PC-9 (cell line): ENCODE results near the gene POLD2. TPM values are rescaled to one million over a fixed set of nuclear protein-coding genes. Genes with fewer than 3 reads are reported as not detected.

Experiments used
- BruUV-seq: library from RNA; stranded (reverse); fragments of 400-500 nt; replicated peaks from 2 replicates; lab custom pipeline; 2021; lab: Mats Ljungman, UMichigan
- CTCF ChIA-PET: fragments of 300-600 bp; sonication (Branson Sonifier 250); formaldehyde crosslinking; loops from one replicate; lab custom pipeline; 2022; ENCODE audit warnings: antibody characterized with exemption; lab: Charles Lee
- POLR2A ChIA-PET: fragments of 300-600 bp; sonication (Branson Sonifier 250); formaldehyde crosslinking; loops from one replicate; lab custom pipeline; 2022; ENCODE audit warnings: antibody characterized with exemption; ENCODE audit not compliant: unreplicated experiment; lab: Charles Lee
- DNase-seq, 2 experiments: peaks; one replicate each; pipeline versions ENCODE4 v3.0.0 to v3.0.0-alpha.2; 2015 to 2022; ENCODE audit warnings: mixed read lengths in 1 of 2
- H2AFZ ChIP-seq: fragments of 200-600 bp; sonication (generic); 2 replicates; pipeline ENCODE4 v1.8.1; 2017; ENCODE audit warnings: antibody characterized with exemption
- H3F3A ChIP-seq: fragments of 200-600 bp; sonication (generic); 2 replicates; pipeline ENCODE4 v1.8.1; 2017; ENCODE audit warnings: antibody characterized with exemption, mild to moderate bottlenecking, low read depth; ENCODE audit not compliant: insufficient read depth
- H3K27ac ChIP-seq: fragments of 200-600 bp; sonication (generic); 2 replicates; pipeline ENCODE4 v1.6.1; 2016; ENCODE audit warnings: mixed run types
- H3K27me3 ChIP-seq: fragments of 200-600 bp; sonication (generic); 2 replicates; pipeline ENCODE4 v1.6.1; 2016; ENCODE audit warnings: low read depth, mixed run types; ENCODE audit not compliant: insufficient read depth
- H3K36me3 ChIP-seq: fragments of 200-600 bp; sonication (generic); 2 replicates; pipeline ENCODE4 v1.6.1; 2016; ENCODE audit warnings: low read depth, mixed run types
- H3K4me1 ChIP-seq: fragments of 200-600 bp; sonication (generic); replicated peaks from 2 replicates; pipeline ENCODE4 v1.6.1; 2016; ENCODE audit warnings: mixed run types; ENCODE audit not compliant: insufficient read depth
- H3K4me2 ChIP-seq: fragments of 200-600 bp; sonication (generic); 2 replicates; pipeline ENCODE4 v1.6.1; 2017; ENCODE audit warnings: mixed run types
- H3K4me3 ChIP-seq: fragments of 200-600 bp; sonication (generic); 2 replicates; pipeline ENCODE4 v1.6.1; 2016; ENCODE audit warnings: mixed run types
- H3K79me2 ChIP-seq: fragments of 200-600 bp; sonication (generic); 2 replicates; pipeline ENCODE4 v1.6.1; 2017; ENCODE audit warnings: low read depth, mixed run types
- H3K9me2 ChIP-seq: fragments of 200-600 bp; sonication (generic); 2 replicates; pipeline ENCODE4 v1.8.1; 2017; ENCODE audit warnings: mild to moderate bottlenecking; ENCODE audit not compliant: insufficient read depth
- H3K9me3 ChIP-seq: fragments of 200-600 bp; sonication (generic); 2 replicates; pipeline ENCODE4 v1.8.1; 2016; ENCODE audit warnings: low read depth; ENCODE audit not compliant: insufficient read depth
- H4K20me1 ChIP-seq: fragments of 200-600 bp; sonication (generic); 2 replicates; pipeline ENCODE4 v1.8.1; 2017; ENCODE audit not compliant: insufficient read depth
- CTCF ChIP-seq: fragments of 200-600 bp; sonication (generic); conservative IDR thresholded peaks from 2 replicates; pipeline ENCODE4 v1.6.1; 2017; ENCODE audit warnings: mixed run types, antibody characterized with exemption, mild to moderate bottlenecking, moderate library complexity
- EZH2 ChIP-seq: fragments of 200-600 bp; sonication (generic); IDR thresholded peaks from 2 replicates; pipeline ENCODE4 v1.8.0; 2017; ENCODE audit warnings: antibody characterized with exemption, low read depth
- intact Hi-C: fragments of 100-400 bp; cut with micrococcal nuclease; formaldehyde crosslinking; loops from one replicate; pipeline ENCODE4 v1.10.0; 2022; ENCODE audit not compliant: unreplicated experiment
- total RNA-seq: library from RNA; stranded (reverse); gene quantifications from 2 replicates; pipeline ENCODE4 v1.2.3, GENCODE V29; 2021

Gene POLD2
- total RNA-seq, 1 experiment from 2014 or later = 249 TPM

- Histone ChIP-seq H3K9me2 (no peaks in the 10 kb centered on the region), H3K4me1 (peaks cover 11% of the 10 kb centered on the region), H4K20me1 (no peaks in the 10 kb centered on the region; the same call in none of the 2 replicates), H3K9me3 (no peaks in the 10 kb centered on the region), H2AFZ (no peak overlapping the region), H3K36me3 (peaks cover 45% of the 10 kb centered on the region), H3F3A (peaks cover 10% of the 10 kb centered on the region; the same call in 1 of the 2 replicates), H3K4me3 (no peak overlapping the region), H3K27me3 (no peaks in the 10 kb centered on the region), H3K4me2 (no peak overlapping the region), H3K27ac (no peak overlapping the region), H3K79me2 (peaks cover 37% of the 10 kb centered on the region)
- CTCF ChIA-PET = no interaction called here
- intact Hi-C loops = no loop called here
- BruUV-seq = no TSS peak
- POLR2A ChIA-PET = no interaction called here
- TF ChIP-seq CTCF (no peak), EZH2 (no peak)
- DNase-seq = no peak
Observed at GRCh38 chr7:44117801-44118429, 5.4 kb downstream of the POLD2 start.

GRCh38 chr7:44116789-44117666 is 6.3 kb downstream of the POLD2 start:
- Histone ChIP-seq H3K9me2 (no peaks in the 10 kb centered on the region), H3K27me3 (no peaks in the 10 kb centered on the region), H3F3A (peaks cover 10% of the 10 kb centered on the region; the same call in 1 of the 2 replicates), H3K9me3 (no peaks in the 10 kb centered on the region), H3K36me3 (peaks cover 44% of the 10 kb centered on the region), H3K79me2 (peaks cover 29% of the 10 kb centered on the region), H4K20me1 (no peaks in the 10 kb centered on the region; the same call in none of the 2 replicates), H3K4me3 (no peak overlapping the region), H3K27ac (no peak overlapping the region), H2AFZ (no peak overlapping the region), H3K4me2 (no peak overlapping the region), H3K4me1 (peaks cover 5% of the 10 kb centered on the region)
- no TSS peak for BruUV-seq
- intact Hi-C loops = no loop called here
- no peak for DNase-seq
- ChIA-PET CTCF (interaction anchor here (0.6 kb wide), 1 partner anchor 25 kb away, joined by 5 read pairs; no protein-coding TSS in a partner anchor), POLR2A (no interaction called here)
- TF ChIP-seq CTCF (no peak), EZH2 (no peak)

- Histone ChIP-seq H3K36me3 (peaks cover 37% of the 10 kb centered on the region), H3K4me2 (no peak overlapping the region), H3K27ac (no peak overlapping the region), H3K9me3 (no peaks in the 10 kb centered on the region), H3K79me2 (peaks cover 21% of the 10 kb centered on the region), H3K27me3 (no peaks in the 10 kb centered on the region), H3K4me3 (no peak overlapping the region), H4K20me1 (no peaks in the 10 kb centered on the region; the same call in none of the 2 replicates), H2AFZ (no peak overlapping the region), H3F3A (peaks cover 10% of the 10 kb centered on the region; the same call in 1 of the 2 replicates), H3K9me2 (no peaks in the 10 kb centered on the region), H3K4me1 (no peaks in the 10 kb centered on the region)
- TF ChIP-seq EZH2 = no peak
- intact Hi-C loops = no loop called here
- DNase-seq = no peak
- CTCF ChIA-PET = interaction anchor here (0.6 kb wide), 1 partner anchor 21 kb away, joined by 3 read pairs; no protein-coding TSS in a partner anchor
- TSS peak; percentile 3 for BruUV-seq
- POLR2A ChIA-PET = no interaction called here
Observed at GRCh38 chr7:44116087-44116788, 7.1 kb downstream of the POLD2 start.
